HG03095 (cell line): ENCODE data around the gene CACNA1C.

Experiments used
- ATAC-seq: cut with Tn5 transposase; IDR thresholded peaks from one replicate; pipeline ENCODE4 v1.9.1; 2021; ENCODE audit warnings: moderate library complexity; ENCODE audit not compliant: unreplicated experiment

The CACNA1C gene

DNA sequence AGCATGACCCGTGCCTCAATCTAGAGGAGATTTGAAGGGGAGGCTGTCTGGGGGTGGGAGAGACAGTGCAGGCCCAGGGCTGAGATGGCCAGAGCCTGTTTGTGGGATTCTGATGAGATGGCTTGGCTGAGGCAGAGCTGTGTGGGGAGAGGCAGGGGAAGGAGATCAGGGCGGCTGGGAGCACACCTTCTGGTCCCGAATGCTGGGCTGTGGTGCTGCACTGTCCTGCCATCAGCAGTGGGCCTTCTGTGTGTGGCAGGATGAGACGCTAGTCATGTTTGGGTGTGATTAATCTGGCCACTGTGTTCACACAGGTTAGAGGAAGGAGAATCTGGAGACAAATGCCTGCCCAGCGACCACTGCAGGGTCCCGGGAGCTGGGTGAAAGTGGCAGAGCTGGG, 300.9 kb downstream of the CACNA1C start:
- ATAC-seq = no peak

GRCh38 chr12:2354151-2354991, 301.6 kb downstream of the CACNA1C start:
- no peak for ATAC-seq

GRCh38 chr12:2355198-2355597, 302.4 kb downstream of the CACNA1C start:
- no peak for ATAC-seq

GRCh38 chr12:2355604-2356003, 302.8 kb downstream of the CACNA1C start:
- ATAC-seq = no peak

DNA sequence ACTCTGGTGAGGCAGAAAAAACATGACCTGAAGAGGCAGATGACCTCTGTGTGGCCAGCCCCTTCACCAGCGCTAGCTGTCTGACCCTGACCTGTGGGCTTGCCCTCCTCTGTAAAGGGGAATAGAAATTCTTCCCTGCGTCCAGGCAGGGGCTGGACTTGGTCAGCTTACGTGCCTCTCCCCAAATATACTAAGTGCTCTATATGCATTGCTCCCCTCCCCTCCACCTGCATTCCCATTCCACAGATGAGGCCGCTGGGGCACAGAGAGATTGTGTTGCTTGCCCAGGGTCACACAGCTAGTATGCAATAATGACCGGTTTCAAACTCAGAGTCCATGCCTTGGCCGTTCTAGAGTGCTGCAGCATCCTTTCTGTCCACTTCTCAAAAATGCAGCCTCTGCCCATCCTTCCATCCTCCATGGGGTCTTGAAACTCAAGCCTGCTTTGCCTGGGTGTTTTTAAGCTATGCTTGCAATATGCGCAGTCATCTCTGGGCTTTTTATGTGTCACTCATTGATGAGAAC, 303.9 kb downstream of the CACNA1C start:
- ATAC-seq = no peak

DNA sequence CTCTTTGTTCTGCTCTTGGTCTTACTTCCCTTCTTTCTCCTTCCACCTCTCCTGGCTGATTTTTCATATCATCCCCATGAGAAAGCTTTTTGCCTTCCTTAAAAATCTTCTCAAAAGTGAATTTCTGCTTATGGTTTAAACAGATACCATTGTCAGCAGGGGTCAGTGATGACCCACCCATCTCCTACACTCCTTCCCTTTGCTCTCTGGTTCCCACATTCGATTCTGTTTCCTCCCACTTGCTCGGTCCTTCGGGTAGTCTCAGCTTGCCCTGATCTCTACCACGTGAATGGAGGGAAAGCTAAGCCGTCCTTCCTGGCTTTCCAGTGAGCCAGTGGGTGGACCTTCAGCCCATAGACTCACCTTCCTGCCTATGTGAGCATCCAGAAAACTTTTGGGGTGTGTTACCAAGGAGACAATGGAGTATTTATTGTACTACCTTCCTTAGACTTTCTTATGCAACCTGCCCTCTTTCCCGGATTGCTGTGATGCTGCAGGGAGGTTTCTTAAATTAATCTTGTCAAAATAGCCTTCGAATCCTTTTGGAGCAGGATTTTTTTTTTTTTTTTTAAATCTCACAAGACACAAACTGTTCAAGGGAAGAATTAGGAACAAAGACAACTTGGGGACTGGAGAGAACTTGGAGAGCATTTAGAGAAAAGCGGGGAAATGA, 306.3 kb downstream of the CACNA1C start:
- ATAC-seq = no peak

DNA sequence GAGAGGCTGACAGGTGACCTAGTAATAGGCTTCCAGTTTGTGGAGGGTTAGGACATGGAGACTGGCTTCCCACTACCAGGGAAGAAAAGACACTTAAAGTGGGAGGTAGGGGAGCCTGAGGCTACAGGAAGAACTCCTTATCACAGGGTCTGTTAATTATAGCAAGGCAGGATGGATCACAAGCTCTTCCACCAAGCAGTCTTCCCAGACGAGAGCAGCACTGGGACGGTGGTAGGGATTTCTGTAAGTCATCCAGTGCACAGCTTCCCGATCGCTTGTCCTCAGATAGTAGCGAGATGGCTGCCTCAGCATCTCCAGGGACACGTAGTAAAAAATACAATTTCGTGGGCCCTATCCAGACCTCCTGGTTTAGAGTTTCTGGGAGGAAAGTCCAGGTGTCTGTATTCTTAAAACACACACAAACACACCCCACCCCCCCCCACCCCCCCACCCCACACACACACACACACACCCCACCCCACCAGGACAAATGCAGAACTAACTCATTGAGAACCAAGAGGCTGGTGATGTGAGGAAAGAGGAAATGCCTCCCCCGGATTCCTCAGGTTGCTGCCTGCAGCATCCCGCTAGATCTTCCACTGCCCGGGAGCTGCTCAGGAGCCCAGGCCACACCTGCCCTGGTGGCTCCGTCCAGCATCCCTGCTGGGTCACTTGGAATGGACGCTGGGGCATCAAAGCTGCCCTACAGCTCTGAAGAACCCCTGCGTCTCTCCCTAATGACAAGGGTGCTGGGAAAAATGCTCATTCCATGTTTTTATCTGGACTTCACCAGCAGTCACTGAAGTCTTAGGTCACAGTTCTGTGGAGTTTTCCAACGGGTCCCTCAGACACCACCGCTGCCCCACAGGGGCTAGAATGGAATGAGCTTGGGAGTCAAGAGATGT, 307.2 kb downstream of the CACNA1C start:
- ATAC-seq = no peak

- no peak for ATAC-seq
These were observed 307.9 kb downstream of the CACNA1C start for GRCh38 chr12:2360630-2361170.

- no peak for ATAC-seq
These were observed 311.2 kb downstream of the CACNA1C start for GRCh38 chr12:2363836-2364609.

DNA sequence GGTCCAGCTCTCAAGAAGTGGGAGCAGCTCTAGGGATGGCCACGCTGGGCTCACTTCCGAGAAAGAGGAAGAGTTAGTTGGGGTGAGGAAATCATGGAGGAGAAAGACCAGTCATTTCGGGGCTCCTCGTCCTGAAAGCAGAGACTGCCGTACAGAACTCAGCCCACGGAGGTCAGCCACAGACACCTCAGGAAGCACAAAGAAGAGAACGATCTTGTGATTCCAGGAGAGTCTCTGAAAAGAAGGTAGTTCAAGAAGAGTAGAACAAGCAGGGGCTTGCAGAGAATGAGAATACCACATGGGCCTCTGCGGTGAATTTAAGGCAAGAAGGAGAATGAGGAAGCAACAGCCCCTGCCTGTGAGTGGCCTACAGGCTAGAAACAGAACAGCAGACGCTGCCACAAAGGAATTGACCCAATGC, 311.9 kb downstream of the CACNA1C start:
- no peak for ATAC-seq

DNA sequence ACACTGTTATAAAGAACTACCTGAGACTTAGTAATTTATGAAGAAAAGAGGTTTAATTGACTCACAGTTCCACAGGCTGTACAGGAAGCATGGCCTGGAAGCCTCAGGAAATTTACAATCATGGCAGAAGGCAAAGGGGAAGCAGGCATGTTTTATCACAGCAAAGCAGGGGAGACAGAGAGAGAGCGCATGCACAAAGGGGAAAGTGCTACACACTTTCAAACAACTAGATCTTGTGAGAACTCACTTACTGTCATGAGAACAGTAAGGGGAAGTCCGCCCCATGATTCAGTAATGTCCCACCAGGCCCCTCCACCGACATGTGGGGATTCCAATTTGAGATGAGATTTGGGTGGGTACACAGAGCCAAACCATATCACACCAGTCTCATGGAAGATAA, 313.9 kb downstream of the CACNA1C start:
- ATAC-seq = no peak

GRCh38 chr12:2372178-2372577, 319.4 kb downstream of the CACNA1C start:
- no peak for ATAC-seq

GRCh38 chr12:2372735-2373134, 319.9 kb downstream of the CACNA1C start:
- no peak for ATAC-seq

GRCh38 chr12:2373307-2373706, 320.5 kb downstream of the CACNA1C start:
- no peak for ATAC-seq

DNA sequence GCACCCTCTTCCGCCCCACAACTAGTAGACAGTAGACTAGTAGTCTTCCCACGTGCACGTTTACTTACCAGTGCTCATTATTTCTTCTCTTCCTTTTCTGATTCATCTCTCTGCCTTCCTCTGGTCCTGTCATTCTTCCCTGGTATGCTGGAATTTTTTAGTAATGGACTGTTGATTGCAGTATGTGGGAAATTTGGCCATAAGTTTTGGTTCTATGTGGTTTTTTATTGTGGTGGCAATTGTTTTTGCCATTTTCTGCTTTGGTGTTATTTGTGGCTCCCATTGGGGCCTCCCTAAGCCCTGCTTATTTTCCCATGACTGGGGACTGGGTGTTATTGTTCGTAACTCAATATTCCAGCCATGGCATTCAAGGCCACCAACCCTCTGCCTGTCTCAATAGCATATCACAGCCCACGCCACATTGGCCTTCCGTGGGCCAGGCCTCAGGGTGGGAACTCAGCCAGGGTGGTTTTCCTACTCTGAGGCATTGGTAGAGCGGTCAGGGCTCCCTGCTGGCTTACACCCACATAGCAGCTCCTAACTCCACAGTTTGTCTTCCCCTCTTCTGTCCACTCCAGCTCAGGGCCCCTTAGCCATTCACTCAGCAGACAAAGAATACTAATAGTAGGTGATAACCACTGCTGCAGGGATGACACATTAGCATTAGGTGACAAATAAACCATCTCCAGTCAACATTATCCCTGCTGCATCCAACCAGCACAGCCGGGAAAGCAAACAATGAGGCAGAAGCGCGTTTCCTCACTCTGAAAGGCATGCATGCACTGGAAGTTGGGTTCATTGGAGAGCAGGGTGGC, 321.5 kb downstream of the CACNA1C start:
- ATAC-seq = no peak

GRCh38 chr12:2375871-2376270, 323.1 kb downstream of the CACNA1C start:
- no peak for ATAC-seq

DNA sequence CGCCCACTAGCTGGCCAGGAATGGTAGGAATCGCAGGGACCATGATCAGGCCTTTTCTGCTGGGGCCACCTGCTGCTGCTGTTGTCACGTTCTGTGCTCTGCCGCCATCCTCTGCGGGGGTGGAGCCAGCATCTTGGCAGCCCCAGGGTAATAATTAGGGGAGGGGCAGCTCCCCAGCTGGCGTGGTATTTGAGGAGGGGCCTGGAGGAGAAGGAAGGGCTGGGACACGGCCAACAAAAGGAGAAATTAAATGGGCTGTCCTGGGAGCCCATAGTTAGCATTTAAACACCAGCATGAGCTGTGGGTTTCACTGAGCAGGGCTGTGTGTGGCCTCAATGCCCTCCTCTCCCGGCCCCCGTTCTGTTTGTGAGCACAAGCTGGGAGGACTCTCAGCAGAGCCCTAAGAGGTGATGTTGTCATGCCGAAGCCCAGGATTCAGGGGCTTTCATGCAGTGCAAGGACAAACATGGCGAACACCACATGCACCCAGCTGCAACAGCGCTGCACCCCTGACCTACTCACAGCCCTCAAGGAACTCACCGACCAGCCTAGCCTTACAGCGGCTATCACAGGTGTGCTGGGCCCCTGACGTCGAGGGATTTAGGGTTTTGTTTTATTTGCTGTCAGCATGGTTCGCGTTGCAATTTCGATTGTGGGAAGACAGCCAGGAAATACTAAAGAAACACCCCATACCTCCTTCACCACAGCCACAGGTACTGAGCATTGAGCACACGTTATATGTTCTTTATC, 324.3 kb downstream of the CACNA1C start:
- ATAC-seq = no peak

GRCh38 chr12:2378835-2379330, 326.1 kb downstream of the CACNA1C start:
- no peak for ATAC-seq
